ENCODE results near the gene NR2C2AP.
A peak's percentile ranks its signal among the peaks of the same experiment; 100 is the strongest.
"Not testable (repeated sequence)": the region's sequence is repeated elsewhere in the genome, so short reads cannot be mapped to it uniquely, and the experiment has no call there.

The NR2C2AP gene

DNA sequence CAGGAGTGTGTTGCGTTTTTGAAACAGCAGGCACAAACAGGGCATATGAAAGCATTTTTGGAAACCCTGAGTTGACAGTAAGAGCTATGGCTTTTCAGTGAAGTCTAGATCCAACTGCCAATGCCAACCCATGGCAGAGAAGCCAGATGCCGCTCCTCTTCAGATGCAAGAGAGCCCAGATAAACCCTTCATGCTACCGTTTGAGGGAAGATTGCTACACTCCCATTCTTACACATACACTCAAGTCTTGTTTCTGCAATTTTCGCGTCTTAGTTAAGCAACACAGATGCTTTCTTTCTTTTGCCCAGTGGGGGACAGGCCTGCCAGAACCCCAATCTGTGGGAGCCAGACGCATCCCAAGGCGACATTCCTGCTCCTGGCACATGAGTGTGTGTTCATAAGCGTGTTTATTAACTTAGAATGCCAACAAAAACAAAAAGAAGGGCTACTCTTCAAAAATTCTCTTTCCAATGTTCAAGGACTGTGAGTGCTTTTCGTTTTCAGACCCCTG, 21.7 kb downstream of the NR2C2AP start:
- no peak for DNase-seq (ENCODE audit: low read depth)

- DNase-seq (ENCODE audit: low read depth): no peak
These were observed 23.4 kb downstream of the NR2C2AP start for GRCh38 chr19:19179548-19180441.

GRCh38 chr19:19176950-19177349, 26.3 kb downstream of the NR2C2AP start:
- no peak for DNase-seq (ENCODE audit: low read depth)

GRCh38 chr19:19173243-19173642, 30.0 kb downstream of the NR2C2AP start:
- DNase-seq (ENCODE audit: low read depth): not testable (repeated sequence)

DNA sequence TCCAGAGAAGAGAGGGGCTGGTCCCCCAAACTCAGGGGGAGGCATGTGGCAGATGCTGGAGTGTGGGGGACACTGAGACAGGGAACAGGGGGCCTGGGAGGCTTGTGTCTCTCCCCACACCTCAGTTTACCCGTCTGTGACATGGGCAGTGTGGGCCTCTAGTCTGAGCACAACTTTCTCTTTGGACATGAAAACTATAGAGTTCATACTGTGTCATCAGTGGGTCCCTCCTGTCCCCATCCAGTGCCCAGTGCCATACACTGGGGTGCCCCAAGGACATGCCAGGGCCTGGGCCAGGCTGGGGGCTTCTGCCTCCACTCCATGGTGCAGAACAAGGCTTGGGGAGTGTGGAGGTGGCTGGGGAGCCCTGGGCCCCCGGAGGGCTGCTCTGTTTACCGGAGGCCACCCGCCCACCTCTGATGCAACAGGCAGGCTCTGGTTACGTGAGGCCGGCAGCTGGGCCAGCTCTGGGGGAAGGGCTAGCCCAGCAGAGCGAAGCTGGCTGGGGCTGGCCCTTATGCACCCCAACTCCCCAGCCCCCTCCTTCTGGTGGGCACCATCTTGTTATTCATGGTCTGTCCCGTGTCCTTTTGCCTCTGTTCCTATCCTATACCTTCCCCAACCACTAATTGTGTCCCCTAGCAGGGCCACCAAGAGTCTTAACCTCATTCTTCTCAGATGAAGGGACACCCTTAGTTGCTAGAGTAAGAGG, 31.2 kb downstream of the NR2C2AP start:
- DNase-seq (ENCODE audit: low read depth): no peak

DNA sequence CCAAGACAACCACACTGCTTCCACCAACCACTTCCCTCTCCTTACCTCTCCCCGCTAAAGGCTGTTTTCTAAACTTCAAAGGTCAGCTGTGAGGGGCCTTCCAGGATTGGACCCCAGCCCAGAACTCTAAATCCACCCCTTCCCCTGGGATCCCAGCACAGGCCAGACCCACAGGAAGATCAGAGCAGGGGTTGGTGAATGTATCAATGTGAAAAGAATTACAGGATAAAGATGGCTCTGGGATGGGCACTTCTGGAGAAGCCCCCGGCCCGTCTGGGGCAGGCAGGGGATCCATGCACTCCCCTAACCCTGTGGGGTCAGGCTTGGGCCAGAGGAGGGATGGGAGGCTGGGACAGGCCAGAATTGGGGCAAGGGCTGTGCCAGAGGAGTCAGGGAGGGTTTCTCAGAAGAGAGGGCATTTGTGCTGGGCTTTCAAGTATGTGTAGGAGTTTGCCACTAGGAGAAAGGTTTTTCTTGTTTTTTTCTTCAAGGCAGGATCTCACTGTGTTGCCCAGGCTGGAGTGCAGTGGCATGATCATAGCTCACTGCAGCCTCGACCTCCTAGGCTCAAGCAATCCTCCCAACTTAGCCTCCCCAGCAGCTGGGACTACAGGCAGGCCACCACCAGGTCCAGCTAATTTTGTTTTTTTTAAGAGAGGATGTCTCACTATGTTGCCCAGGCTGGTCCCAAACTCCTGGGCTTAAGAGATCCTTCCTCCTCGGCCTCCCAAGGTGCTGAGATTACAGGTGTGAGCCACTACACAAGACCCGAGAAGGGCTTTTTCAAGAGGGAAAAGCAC, 32.1 kb downstream of the NR2C2AP start:
- no peak for DNase-seq (ENCODE audit: low read depth)

DNA sequence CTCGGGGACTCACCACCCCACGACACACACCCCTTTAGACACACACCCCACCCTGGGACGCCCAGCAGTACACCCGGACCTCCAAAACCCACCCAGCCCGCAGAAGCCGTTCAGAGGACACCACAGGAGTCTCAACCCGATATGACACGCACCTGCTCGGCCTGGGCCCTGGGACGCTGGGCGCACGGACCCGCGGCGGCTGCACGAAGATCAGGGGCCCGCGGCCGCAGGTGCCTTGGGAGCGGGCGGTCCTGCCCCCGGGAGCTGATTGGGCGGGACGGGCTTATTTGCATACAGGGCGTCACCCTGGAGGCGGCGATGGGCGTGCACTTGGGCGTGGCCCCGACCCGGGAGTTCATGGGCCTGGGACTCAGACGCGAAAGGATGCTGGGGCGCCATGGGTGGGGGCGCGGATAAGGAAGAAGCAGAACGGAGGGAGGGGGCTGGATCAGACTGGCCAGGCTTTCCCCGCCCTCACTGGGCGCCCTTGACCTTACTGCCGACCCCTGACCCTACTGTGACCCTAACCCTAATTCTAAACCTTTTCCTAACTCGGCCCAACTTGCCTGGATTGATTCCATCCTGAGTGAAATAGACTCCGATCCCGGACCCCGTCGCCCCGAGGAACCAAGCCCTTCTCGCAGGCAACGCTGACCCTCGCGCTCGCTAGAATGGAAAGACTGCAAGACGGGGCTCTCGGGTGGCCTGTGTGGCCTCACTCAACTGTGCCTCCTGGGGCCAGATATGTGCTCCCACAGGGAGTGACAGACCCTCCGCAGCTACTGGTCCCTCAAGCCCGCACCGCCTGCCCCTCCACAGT, 33.0 kb downstream of the NR2C2AP start, which contains the start of gene MEF2B:
Gene MEF2B, minus strand, starts transcription at position 211 of the 820 bp plus-strand sequence. CDS start 19,528 bp downstream, outside the sequence.
- peak; percentile 43 for DNase-seq (ENCODE audit: low read depth)

DNA sequence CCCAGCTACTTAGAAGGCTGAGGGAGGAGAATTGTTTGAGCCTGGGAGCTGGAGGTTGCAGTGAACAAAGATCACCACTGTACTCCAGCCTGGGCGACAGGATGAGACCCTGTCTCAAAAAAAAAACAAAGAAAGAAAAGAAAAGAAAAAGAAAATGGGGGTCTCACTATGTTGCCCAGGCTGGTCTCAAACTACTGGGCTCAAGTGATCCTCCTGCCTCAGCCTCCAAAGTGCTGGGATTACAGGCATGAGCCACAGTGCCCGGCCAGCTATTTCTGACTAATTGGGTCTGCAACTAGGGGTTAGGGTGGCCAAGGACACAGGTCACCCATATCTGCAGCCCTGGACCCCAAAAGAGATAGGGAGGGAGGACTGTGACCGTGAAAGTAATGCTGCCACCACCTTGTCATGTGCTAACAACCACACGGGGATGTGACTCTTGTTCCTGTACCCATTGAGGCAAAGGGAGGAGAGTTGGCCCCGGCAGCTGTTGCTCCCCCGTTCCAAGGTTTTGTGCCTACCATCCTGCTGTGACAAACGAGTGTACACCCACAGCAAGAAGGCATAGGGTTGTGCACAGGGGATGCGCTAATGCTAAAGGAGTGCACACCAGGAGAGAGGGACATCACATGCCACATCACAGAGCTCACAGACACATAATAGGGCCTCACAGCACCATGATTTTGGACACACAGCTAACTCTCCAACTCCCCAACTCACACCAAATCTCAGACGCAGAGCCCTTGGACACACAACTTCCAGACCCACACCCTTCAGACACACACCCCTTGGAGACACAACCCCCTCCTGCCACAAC, 33.8 kb downstream of the NR2C2AP start:
- no peak for DNase-seq (ENCODE audit: low read depth)

DNA sequence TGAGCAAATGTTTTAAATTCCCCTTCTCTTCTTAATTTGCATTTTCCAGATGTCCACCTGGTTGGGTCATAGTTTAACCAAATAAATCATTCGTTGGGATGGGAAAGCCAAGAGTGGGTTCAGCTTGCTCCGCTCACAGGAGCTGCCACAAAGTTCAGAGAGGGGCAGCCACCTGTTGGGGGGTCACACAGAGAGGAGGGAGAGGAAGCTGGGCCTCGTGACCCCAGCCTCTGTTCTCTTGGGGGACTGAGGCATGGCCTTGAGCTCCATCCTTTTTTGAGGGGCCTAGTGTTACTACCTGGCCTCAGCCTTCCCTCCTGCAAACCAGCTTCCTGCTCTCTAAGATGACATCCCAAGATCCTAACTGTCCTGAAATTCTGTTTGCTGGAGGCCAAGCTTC, 35.6 kb downstream of the NR2C2AP start:
- DNase-seq (ENCODE audit: low read depth): no peak

GRCh38 chr19:19165396-19165795, 37.8 kb downstream of the NR2C2AP start:
- no peak for DNase-seq (ENCODE audit: low read depth)

DNA sequence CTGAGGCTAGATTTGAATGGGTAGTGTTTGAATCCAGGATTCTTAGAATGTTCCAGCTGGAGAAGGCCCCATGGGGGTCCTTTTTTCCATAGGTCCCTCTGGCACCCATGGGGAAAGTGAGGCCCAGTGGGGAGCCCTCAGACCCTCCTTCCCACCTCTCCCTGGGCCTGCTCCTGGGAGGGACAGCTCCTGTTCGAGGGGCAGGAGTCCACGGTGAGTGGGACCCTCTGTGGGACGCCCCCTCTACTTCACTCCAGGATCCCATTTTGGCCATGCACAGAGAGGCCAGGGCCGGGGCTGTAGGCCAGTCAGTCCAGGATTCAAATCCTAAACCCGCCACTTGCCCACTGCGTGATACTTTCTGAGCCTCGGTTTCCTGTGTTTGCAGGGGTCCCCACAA, 40.7 kb downstream of the NR2C2AP start:
- DNase-seq (ENCODE audit: low read depth): no peak

DNA sequence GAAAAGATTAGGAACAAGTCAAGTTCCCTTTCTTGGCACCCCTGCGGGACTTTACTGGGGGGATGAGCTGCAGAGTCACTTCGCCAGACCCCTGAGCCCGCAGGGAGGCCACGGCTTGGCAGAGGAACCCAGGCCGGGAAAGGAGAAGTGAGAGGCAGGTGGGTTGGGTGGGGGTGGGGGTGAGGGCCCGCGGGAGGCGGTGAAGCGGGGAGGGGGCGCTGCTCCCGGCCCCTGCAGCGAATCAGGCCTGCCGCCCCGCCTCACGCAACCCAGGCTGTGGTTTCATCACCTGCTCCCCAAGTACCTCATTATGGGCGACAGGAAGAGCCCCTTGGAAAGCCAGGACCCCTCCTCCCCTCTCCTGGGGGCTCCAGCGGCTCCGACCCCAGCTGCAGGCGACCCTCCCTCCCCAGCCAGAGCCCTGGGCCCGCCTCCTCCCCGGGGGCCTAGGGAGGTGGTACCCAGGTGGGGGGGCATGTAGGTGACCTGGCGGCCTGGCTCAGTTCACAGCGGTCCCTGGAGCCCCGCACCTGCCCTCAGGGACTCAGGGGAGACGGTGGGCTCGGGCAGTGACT, 42.7 kb downstream of the NR2C2AP start:
- DNase-seq (ENCODE audit: low read depth): no peak

GRCh38 chr19:19159534-19159933, 43.7 kb downstream of the NR2C2AP start:
- DNase-seq (ENCODE audit: low read depth): no peak

DNA sequence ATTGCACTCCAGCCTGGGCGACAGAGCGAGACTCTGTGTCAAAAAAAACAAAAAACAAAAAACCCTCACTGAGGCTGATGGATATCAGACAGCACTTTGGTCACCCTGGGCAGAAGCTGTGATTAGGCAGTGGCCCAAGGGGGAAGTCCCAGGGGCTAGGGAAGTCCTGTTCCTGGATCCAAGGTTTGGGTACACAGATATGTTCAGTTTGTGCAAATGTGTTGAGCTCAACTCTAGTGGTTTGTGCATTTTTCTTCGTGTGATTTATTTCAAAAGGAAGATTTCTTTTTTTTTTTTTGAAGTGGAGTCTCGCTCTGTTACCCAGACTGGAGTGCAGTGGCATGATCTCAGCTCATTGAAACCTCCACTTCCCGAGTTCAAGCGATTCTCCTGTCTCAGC, 45.4 kb downstream of the NR2C2AP start:
- DNase-seq (ENCODE audit: low read depth): no peak

DNA sequence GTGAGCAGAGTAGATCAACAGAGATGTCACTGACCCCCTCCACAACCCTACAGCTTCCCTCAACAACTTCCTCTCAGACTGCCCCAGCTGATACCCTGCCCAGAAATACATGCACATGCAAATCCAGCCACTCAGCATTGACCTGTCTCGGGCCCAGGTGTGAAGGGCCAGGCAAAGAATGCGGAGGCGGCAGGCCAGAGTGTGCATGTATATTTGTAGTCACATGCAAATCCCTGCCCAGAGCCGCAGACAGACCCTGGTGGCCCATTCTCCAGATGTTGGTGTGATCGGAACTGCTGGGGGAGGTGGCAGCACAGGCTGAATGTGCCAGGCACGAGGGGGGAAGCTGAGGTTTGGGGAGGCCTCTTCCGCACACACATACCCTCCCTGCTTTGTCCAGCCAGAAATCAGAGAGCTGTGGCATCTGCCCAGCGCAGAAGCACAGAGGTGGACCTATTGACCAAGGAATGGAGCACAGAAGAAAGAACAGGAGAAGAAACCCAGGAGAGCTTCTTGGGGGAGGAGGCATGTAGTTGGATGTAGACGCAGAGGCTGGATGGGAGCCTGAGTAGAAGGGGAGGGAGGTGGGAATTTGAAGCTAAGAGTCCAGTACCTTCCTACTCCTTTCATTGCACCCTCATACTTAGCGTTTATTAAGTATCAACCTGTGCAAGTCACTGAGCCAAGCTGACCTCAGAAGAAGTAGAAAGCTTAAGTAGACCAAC, 47.6 kb downstream of the NR2C2AP start:
- no peak for DNase-seq (ENCODE audit: low read depth)

DNA sequence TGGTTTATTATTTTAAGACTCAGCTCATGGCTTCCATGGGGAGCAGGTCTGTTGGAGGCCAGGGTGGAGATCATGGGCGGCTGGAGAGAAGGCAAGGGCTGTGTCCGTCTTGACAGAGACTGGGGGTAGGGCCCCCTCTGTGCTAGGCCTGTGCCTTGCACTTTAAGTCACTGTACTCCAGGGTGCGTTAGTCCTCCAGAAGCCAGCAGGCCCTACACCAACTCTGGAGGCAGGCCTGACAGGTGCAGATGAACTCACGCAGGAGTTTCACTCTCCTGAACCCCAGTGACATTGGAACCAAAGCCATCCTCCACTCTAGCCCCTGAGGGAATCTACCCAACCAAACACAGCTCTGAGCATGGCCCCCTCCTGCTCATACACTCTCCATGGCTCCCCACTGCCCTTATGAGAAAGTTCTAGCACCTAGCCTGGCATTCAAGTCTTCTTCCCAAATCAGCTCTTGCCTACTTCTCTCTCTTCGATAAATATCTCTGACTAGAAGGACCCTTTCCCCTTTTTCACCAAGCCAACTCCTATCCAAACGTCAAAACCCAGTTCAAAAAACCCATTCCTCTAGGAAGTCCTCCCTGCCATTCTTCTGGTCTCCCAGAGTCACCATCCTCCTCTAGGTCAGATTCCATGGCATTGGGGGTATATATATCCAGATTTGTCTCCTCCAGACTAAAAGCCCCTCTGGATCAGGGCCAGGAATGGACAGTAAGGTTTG, 48.3 kb downstream of the NR2C2AP start:
- no peak for DNase-seq (ENCODE audit: low read depth)

DNA sequence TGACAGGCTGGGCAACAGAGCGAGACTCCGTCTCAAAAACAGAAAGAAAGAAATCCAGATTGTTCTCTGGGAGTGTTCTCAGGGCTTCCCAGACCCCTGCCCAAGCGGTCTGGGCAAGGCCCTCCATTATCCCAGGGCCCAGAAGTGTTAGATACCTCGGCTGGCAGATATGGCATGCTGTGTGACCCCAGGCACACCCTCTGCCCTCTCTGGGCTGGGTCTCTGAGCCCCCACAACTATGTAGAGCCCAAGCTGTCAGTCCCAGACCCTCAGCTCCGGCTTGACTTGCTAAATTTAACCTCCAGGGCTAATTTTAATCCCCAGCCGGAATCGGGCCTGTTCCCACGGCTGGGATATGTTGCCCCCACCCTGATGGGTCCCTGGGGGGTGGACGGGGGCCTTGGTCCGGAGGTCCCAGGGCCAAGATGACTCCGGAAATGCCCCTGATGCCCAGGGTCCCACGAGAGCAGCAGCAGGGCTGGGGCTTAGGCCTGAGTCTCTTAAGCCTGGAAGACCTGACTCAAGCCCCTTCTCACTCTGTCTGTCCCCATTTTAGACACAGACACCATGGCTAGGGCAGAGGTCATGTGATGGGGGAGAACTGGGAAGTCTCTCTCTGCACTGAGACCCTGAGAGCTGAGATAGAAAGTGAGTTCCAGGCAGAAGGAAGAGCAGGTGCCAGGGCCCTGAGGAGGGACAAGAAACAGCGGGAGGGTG, 50.4 kb downstream of the NR2C2AP start:
- no peak for DNase-seq (ENCODE audit: low read depth)

GRCh38 chr19:19151418-19151817, 51.8 kb downstream of the NR2C2AP start:
- no peak for DNase-seq (ENCODE audit: low read depth)

Data from stimulated activated CD8-positive, alpha-beta memory T cell treated with anti-CD3 and anti-CD28 coated beads, Interleukin-15, amount 100 ng/mL, for 24 hours (primary cell).